ENCODE results near the gene NKAIN2.
"Not testable (repeated sequence)": the region's sequence is repeated elsewhere in the genome, so short reads cannot be mapped to it uniquely, and the experiment has no call there.

Gene NKAIN2

GRCh38 chr6:123896869-123897268 lies 93.2 kb downstream of the NKAIN2 start:
- DNase-seq, result no peak

- DNase-seq, result no peak
These were observed 94.3 kb downstream of the NKAIN2 start for GRCh38 chr6:123897965-123898364.

GRCh38 chr6:123898665-123899064 lies 95.0 kb downstream of the NKAIN2 start:
- no peak for DNase-seq

DNA sequence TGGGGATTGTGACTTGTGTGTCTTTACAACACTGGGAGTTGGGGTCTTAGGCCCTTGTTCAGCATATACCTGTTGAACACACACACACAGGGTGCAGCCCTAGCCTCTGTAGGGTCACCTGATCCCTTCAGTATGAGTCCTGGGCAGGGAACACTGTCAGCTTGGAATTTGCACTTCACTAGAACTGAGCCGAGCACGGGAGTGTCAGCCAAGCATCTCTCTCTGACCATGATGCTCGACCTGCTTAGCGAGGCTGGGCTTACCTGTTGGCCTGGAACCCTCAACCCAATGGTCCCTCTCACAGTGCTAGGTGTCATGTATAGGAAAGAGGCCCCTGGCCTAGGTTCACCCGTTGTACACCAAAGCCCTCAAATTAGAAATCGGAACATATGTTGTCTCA lies 96.1 kb downstream of the NKAIN2 start:
- DNase-seq, result no peak

GRCh38 chr6:123901436-123901835 lies 97.8 kb downstream of the NKAIN2 start:
- no peak for DNase-seq

DNA sequence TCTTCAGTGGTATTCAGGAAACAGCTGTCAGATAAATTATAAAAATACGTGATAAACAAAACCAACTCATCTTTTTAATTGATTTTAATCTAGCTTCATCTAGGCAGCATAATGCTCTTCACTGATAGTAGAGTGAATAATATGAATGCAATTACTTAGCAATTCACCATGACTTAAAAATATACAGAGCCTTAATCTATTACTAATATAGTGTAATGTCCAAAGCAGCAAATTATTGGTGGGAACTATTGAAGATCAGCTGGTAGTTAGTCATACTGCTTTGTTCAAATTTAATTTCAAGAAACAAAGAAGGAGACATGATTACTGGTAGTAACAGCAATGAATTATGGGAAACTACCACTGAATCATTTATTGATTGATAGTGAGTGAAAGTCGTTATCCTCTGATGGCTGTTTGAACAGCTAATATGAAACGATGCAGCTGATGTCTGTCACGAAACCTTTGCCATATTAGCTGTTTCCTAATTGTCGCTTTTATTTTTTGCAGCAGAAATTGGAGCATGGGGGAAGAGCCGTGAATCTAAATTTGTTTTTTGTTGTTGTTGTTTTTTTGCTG lies 99.2 kb downstream of the NKAIN2 start:
- DNase-seq, result no peak

DNA sequence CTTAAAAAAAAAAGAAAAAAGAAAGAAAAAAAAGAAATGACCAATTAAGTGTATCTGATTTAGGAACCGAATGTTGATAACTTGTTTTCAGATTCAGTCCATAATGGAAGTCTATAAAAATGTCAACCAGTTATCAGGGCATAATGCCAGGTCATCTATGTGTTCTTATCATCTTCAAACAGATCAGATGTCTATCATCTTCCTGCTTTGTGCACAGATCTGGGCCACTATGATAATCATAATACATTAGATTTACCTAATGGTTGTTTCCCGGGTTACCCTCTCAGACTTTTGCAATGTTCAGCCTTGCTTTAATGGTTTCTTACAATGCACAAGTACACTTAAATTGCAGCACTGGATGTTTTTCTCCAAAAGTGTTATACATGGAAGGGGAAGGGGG lies 100.6 kb downstream of the NKAIN2 start:
- DNase-seq, result no peak

DNA sequence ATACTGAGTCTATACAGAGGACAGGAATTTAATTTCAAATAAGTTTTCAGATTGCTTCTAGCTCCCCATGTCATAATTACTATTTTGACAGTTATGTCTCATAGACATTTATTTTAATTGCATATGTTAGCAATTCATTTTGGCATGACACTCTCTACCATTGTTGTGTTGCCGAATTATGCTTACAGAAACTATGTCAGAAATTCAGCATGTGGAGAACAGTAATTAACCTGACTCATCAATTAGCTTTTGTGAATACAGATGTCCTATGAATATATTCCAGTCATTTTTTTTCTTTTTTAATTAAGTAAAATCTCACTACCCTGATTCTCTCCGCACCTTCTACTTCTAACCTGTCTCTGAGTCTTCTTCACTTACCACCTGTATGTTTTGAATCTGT lies 105.1 kb downstream of the NKAIN2 start:
- DNase-seq, result no peak

GRCh38 chr6:123909989-123910388 lies 106.3 kb downstream of the NKAIN2 start:
- no peak for DNase-seq

- no peak for DNase-seq
These were observed 110.2 kb downstream of the NKAIN2 start for GRCh38 chr6:123913863-123914262.

DNA sequence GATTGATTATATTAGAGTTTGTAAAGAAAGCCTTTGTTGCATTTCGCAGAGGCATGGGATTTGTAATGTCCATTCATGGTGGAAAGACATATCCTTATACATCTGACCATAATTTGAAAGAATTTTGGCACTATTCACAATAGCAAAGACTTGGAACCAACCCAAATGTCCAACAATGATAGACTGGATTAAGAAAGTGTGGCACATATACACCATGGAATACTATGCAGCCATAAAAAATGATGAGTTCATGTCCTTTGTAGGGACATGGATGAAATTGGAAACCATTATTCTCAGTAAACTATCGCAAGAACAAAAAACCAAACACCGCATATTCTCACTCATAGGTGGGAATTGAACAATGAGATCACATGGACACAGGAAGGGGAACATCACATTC lies 119.7 kb downstream of the NKAIN2 start:
- DNase-seq, result not testable (repeated sequence)

GRCh38 chr6:123925350-123925749 lies 121.7 kb downstream of the NKAIN2 start:
- DNase-seq, result no peak

DNA sequence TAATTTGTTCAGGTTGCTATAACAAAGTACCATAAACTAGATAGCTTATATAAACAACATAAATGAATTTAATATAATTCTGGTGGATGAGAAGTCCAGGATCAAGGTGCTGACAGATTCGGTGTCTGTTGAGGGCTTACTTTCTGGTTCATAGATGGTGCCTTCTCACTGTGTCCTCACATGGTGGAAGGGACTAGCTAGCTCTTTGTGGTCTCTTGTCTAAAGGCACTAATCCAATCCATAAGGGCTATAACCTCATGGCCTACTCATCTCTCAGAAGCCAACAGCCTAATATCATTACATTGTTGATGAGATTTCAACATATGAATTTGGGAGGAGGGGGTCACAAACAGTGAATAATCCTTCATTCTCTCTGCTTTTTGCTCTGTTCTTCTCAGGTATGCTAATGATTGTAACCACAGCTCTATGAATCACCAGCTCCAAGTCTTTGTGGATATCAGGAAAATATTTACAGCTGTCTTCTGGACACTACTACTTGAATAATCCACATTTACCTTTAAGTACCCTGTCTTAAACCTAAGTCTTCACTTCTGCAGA lies 122.3 kb downstream of the NKAIN2 start:
- no peak for DNase-seq

GRCh38 chr6:123928529-123928928 lies 124.9 kb downstream of the NKAIN2 start:
- no peak for DNase-seq

GRCh38 chr6:123931928-123932327 lies 128.3 kb downstream of the NKAIN2 start:
- no peak for DNase-seq

- no peak for DNase-seq
These were observed 136.9 kb downstream of the NKAIN2 start for GRCh38 chr6:123940551-123940950.

DNA sequence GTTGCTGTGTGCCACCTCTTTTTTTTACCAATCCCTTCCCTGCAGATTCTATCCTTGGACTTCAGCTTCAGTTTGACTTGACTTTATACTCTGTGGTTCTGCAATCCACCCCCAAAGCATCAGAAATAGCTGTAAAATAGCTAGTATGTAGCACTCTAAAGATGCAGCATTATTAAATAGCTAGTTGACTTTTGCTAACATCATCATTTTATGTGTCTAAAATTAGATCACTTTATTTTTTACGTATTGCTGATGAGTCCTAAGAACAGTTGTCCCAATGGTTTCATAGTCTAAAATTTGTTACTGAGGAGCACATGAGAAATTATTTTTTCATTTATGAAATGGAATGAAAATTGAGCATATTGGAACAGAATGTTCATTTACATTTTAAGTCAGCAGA lies 138.2 kb downstream of the NKAIN2 start:
- no peak for DNase-seq

DNA sequence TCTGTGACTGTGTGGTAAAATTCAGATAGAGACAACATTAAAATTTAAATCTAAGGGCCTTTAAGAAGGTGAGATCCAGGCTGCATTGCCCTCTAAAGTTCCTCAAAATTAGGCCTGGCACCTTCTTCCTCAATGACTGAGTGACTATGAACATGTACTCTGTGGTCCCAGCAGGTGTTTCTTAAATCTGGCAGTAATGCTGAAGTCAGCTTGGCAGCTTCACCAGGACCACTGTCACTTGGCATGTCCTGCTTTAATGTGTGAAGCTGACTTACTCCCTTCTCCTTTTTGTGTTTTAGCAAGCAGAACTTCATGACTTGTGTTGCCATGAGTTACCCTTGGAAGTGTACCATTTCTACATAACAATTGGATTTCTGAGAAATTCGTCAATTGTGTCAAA lies 141.7 kb downstream of the NKAIN2 start:
- DNase-seq, result no peak

DNA sequence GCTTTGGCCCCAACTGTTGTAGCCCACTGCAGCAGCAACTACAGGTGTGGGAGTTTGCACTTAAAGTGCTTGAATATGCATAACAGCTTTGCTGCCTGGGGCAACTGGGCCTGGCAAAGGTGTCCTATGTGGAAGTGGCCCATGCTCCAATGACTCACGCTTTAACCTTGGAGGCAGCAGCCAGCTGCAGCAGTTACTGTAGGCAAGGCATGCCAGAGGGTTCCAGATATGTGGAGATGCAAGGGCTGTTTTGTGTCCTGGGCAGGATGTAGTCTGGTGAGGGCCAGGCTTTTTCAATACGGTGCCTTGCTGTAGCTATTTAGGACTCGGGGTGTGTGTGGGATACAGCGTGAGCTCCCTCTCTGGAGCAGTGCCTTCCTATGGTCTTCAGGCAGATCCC lies 150.3 kb downstream of the NKAIN2 start:
- no peak for DNase-seq

GRCh38 chr6:123956492-123957139 lies 153.0 kb downstream of the NKAIN2 start:
- no peak for DNase-seq

DNA sequence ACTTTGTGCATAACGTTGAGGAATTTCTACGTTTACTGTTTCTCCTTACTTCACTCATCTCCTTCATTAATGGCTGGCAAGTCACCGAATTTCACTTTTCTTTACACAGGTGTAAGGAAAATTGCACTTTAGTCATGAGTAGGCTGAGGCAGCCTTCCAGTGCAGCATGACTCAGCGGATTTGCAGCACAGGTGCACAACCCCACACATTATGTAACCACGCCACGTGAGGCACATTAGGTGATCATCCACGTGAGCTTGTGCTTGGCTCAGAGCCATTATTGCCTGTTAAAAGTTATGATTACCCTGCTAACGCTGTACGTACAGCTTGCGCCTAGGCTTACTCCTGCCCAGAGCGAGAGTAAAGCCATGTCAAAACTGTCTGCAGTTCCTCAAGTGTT lies 158.8 kb downstream of the NKAIN2 start:
- DNase-seq, result no peak

DNA sequence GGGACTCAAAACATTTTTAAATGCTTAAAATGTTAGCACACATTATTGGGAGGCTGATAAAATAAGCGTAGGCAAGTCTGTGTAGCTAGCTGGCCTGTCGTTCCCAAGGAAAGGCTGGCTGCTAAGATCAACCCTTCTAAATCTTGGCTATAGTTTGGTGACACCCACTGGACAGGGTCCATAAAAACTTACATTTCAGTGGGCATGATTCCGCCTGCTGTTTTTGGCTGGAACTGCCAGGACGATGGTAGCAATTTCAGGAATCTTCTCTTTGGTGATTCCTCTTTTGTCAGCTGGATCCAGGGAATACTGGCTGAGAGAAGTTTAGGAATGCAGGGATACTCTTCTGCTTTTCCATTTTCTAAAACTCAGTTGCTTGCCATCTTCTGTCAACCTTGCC lies 162.2 kb downstream of the NKAIN2 start:
- DNase-seq, result no peak

- no peak for DNase-seq
These were observed 163.0 kb downstream of the NKAIN2 start for GRCh38 chr6:123966618-123967017.

GRCh38 chr6:123967905-123968304 lies 164.2 kb downstream of the NKAIN2 start:
- no peak for DNase-seq
